Middle frontal gyrus (tissue), 1 donor: ENCODE results near the gene TMOD3.
"Not testable (repeated sequence)": the region's sequence is repeated elsewhere in the genome, so short reads cannot be mapped to it uniquely, and the experiment has no call there.

Experiments
- DNase-seq: peaks from one replicate; pipeline ENCODE4 v3.0.0-alpha.2; 2015; ENCODE audit warnings: low spot score; ENCODE audit errors: extremely low spot score

TMOD3 gene

GRCh38 chr15:51864408-51865056 is 35.1 kb downstream of the TMOD3 start:
- no peak for DNase-seq

GRCh38 chr15:51865317-51865716 is 35.9 kb downstream of the TMOD3 start:
- DNase-seq, result no peak

GRCh38 chr15:51866161-51866560 is 36.7 kb downstream of the TMOD3 start:
- DNase-seq, result no peak

GRCh38 chr15:51866751-51867150 is 37.3 kb downstream of the TMOD3 start:
- DNase-seq, result no peak

DNA sequence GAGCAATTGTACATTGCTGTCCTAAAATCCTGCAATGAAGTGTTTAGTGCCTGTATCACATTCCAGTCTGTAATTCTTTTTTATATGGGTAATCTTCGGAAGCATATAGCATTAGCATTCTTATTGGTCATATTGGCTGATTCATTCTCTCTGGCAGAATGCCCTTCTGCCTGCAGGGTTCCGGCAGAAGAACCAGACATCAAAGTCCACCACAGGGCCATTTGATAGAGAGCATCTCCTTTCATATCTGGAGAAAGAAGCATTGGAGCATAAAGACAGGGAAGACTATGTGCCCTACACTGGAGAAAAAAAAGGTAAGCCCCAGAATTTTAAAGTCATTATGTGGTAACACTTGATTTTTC is 39.6 kb downstream of the TMOD3 start:
- no peak for DNase-seq

- no peak for DNase-seq
These were observed 41.3 kb downstream of the TMOD3 start for GRCh38 chr15:51870774-51871173.

- no peak for DNase-seq
These were observed 45.5 kb downstream of the TMOD3 start for GRCh38 chr15:51874751-51875644.

- no peak for DNase-seq
These were observed 46.7 kb downstream of the TMOD3 start for GRCh38 chr15:51876169-51876568.

- DNase-seq, result no peak
These were observed 49.3 kb downstream of the TMOD3 start for GRCh38 chr15:51878446-51879386.

DNA sequence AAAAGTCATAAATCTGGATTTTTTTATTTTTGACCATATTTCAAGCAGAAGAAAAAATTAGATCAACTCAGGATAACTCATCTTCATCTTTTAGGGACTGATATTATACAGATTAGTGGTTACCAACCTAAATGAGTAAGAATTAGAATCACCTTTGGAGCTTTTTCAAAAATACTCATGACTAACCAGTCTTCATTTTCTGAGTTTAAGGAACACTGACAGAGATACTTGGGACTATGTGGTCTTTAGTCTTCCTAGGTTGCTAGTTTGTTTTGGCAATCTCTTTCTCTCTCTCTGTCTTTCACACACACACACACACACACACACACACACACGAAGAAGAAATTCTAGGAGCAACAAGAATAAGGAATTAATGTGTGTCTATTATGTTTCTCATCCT is 50.1 kb downstream of the TMOD3 start:
- DNase-seq, result no peak

DNA sequence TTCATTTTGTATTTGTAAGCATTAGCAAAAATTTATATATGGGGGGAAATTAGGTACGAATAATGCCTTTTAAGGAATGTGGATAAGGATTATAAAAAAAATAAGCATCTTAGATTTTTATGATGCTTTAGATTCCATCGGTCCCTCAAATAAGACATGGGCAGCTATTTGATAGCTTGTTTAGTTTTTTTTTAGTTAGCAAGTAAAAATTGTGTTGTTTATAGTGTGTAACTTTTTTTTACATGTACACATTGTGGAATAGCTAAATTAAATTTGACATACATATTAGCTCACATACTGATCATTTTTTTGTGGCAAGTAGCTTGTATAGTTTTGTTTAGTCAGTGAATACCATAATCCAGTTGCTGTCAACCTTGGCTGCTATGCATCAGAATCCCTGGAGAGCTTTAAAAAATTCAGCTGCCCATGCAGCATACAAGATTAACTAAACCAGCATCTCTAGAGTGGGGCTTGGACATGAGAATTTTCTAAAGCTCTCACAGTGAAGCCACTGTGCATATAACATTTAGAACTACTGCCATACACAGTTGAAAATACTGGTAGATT is 53.9 kb downstream of the TMOD3 start:
- DNase-seq, result no peak

DNA sequence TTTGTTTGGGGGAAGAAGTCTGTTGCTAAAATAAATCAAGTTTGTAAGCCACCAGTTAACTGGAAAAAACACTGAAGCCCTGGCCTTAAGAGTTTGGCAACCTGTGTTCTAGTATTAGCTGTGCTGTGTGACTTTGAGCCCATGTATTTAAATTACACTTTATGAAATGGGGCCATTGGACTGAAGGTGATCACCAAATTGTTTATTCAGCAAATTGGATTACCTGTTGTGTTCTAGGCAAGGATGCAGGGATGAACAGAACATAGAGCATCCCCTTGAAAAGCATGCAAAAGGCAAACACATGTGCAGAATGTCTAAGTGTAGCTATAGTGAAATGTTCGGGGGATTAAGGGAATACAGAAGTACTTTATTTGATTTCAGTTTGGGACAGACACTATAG is 54.6 kb downstream of the TMOD3 start:
- DNase-seq, result no peak

- no peak for DNase-seq
These were observed 55.2 kb downstream of the TMOD3 start for GRCh38 chr15:51884517-51885236.

DNA sequence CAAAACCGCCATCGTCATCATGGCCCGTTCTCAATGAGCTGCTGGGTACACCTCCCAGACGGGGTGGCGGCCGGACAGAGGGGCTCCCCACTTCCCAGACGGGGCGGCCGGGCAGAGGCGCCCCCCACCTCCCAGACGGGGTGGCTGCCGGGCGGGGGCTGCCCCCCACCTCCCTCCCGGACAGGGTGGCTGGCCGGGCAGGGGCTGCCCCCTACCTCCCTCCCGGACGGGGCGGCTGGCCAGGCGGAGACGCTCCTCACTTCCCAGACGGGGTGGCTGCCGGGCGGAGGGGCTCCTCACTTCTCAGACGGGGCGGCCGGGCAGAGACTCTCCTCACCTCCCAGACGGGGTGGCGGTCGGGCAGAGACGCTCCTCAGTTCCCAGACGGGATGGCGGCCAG is 56.3 kb downstream of the TMOD3 start:
- not testable (repeated sequence) for DNase-seq

DNA sequence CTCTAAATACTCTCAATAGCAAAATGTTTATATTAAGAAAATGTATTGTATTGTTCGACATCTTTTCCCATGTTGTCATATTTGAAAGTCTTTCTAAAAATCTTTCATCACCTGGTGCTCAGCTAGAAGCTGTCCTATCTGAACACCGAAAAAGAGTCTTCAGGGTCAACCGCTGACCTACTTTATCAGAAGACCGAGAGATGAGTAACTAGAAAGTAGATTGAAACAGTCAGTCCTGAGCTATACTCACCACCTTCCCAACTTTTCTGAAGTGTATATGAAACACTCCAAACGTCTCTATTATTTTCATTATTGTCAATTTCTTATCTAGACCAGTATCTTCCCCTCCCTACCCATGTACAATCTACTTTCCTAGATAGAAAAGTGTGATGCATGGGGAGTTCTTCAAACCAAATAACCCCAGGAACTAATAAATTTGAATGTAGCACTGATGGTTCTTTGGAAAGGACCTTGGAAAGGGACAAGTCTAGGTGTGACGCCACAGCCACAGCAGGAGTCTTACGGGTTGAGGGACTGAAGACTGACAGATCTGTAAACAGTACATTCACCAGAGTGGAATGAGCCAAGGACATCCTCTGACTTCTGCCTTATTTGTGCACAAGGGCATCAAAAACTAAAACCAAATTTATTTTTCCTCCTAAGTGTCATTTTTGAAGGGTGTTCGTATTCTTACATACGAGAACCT is 58.6 kb downstream of the TMOD3 start:
- DNase-seq, result no peak

GRCh38 chr15:51888593-51889195 is 59.2 kb downstream of the TMOD3 start:
- DNase-seq, result no peak

DNA sequence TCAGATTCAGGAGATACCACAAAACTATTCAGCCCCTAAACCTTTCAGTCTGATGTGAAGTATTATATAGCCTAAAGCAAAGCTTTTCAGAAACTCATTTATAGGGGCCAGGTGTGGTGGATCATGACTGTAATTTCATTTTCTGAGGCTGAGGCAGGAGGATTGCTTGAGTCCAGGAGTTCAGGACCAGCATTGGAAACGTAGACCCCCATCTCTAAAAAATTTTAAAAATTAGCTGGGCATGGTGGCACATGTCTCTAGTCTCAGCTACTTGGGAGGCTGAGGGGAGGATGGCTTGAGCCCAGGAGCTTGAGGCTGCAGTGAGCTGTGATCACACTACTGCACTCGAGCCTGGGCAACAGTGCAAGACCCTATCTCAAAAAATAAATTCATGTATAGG is 60.0 kb downstream of the TMOD3 start:
- no peak for DNase-seq

DNA sequence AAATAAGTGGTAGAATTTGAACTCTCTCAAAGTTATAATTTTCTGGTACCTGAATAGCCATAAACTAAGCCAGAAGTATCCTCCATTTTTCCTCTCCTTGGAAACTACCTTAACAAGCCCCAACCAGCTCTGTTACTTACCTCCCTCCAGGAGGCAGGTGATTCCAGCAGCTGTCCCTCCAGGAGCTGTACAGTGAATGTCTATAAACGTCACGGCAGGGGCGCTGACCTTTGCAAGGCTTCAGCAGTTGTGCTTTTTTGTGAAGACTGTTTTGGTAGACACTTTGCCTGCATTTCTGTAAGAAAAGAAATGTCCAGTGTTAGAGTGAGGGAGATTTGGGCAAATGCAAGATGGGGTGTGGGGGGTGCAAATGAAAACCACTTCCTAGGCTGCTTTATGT is 75.0 kb downstream of the TMOD3 start:
- no peak for DNase-seq

DNA sequence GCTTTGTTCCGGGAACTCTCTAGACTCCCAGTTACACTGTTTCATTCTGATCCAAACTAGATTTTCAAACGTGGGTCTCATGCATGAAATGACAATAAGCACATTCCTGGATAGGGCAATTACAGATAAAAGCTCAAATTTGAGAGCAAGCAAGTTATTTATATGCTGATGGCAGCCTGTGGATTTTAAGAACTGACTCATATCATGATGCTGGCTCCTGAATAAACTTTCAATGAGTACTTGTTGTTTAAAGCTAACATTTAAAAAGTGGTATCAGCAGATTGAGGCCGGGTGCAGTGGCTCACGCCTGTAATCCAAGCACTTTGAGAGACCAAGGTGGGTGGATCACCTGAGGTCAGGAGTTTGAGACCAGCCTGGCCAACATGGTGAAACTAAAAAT is 75.5 kb downstream of the TMOD3 start:
- no peak for DNase-seq
